OCI-LY7 (cell line): ENCODE results near the gene EIF4G2. TPM values are rescaled to one million over a fixed set of nuclear protein-coding genes. Genes with fewer than 3 reads are reported as not detected.

Experiments used
- BruUV-seq: library from RNA; stranded (reverse); fragments of 400-500 nt; replicated peaks from 2 replicates; lab custom pipeline; 2021; lab: Mats Ljungman, UMichigan
- CTCF ChIA-PET: fragments of 300-600 bp; sonication (Branson Sonifier 250); formaldehyde crosslinking; loops from one replicate; lab custom pipeline; 2022; ENCODE audit warnings: antibody characterized with exemption; ENCODE audit not compliant: unreplicated experiment; lab: Charles Lee
- POLR2A ChIA-PET: fragments of 300-600 bp; sonication (Branson Sonifier 250); formaldehyde crosslinking; loops from one replicate; lab custom pipeline; 2022; ENCODE audit warnings: antibody characterized with exemption; lab: Charles Lee
- DNase-seq: peaks from one replicate; pipeline ENCODE4 v3.0.0-alpha.2; 2015; ENCODE audit warnings: low spot score
- H2AFZ ChIP-seq: fragments of 200-600 bp; sonication (generic), shearing (Covaris generic); 2 replicates; pipeline ENCODE4 v1.6.1; 2014; ENCODE audit warnings: mild to moderate bottlenecking, antibody characterized with exemption, low read length, moderate library complexity
- H3K27ac ChIP-seq: fragments of 200-600 bp; sonication (generic); 2 replicates; pipeline ENCODE4 v1.5.1; 2014; ENCODE audit warnings: mixed run types, low read depth, mild to moderate bottlenecking, moderate library complexity, low read length, inconsistent platforms; ENCODE audit not compliant: poor library complexity, severe bottlenecking
- H3K36me3 ChIP-seq: fragments of 200-600 bp; sonication (generic); 2 replicates; pipeline ENCODE4 v1.6.1; 2014; ENCODE audit warnings: mild to moderate bottlenecking, antibody characterized with exemption, low read length, moderate library complexity, mixed read lengths; ENCODE audit not compliant: insufficient read depth
- H3K4me1 ChIP-seq: fragments of 200-600 bp; sonication (generic); 2 replicates; pipeline ENCODE4 v1.5.1; 2014; ENCODE audit warnings: mild to moderate bottlenecking, low read length; ENCODE audit not compliant: insufficient read depth, poor library complexity, severe bottlenecking
- H3K4me2 ChIP-seq: fragments of 200-600 bp; sonication (generic); 2 replicates; pipeline ENCODE4 v1.6.1; 2014; ENCODE audit warnings: mild to moderate bottlenecking, low read length
- H3K4me3 ChIP-seq: fragments of 200-600 bp; sonication (generic); 2 replicates; pipeline ENCODE4 v1.5.1; 2014; ENCODE audit warnings: mild to moderate bottlenecking, low read depth, low read length; ENCODE audit not compliant: poor library complexity, severe bottlenecking
- H3K79me2 ChIP-seq: fragments of 200-600 bp; sonication (generic); 2 replicates; pipeline ENCODE4 v1.6.1; 2016; ENCODE audit warnings: low read depth, mild to moderate bottlenecking, low read length, moderate library complexity, mixed read lengths; ENCODE audit not compliant: insufficient read depth
- H3K9me2 ChIP-seq: fragments of 200-600 bp; sonication (generic); 2 replicates; pipeline ENCODE4 v1.6.1; 2016; ENCODE audit warnings: mild to moderate bottlenecking, low read length, mixed read lengths; ENCODE audit not compliant: insufficient read depth
- H3K9me3 ChIP-seq: fragments of 200-600 bp; sonication (generic); 2 replicates; pipeline ENCODE4 v1.6.1; 2014; ENCODE audit warnings: mild to moderate bottlenecking, mixed run types, low read length, mixed read lengths
- H4K20me1 ChIP-seq: fragments of 200-600 bp; sonication (generic); 2 replicates; pipeline ENCODE4 v1.6.1; 2014; ENCODE audit warnings: mild to moderate bottlenecking, antibody characterized with exemption, low read length, moderate library complexity, mixed read lengths; ENCODE audit not compliant: insufficient read depth
- EZH2phosphoT487 ChIP-seq: fragments of 200-600 bp; sonication (generic); IDR thresholded peaks from 2 replicates; pipeline ENCODE4 v1.6.1; 2018; ENCODE audit warnings: low read depth, borderline replicate concordance, mild to moderate bottlenecking, mixed run types, antibody characterized with exemption, low read length, moderate library complexity, mixed read lengths
- intact Hi-C: fragments of 100-400 bp; cut with micrococcal nuclease; formaldehyde crosslinking; loops from one replicate; pipeline ENCODE4 v1.10.0; 2022; ENCODE audit not compliant: unreplicated experiment
- total RNA-seq, 2 experiments: library from RNA; depleted of rRNA in 1 of 2; stranded (reverse); fragments of >200 nt in 1 of 2; shearing (Covaris generic) in 1 of 2; gene quantifications; 2 replicates each; pipeline ENCODE4 v1.2.3, GENCODE V29; 2014 to 2022
- TF ChIP-seq, protein P1 (sequence below): fragments of 200-600 bp; sonication (generic); conservative IDR thresholded peaks from 2 replicates; pipeline ENCODE4 v1.5.1; 2014; ENCODE audit warnings: mild to moderate bottlenecking, antibody characterized with exemption, low read length, moderate library complexity, mixed read lengths

The EIF4G2 gene
- total RNA-seq, 2 experiments from 2014 or later, result 317 to 502 TPM

- H4K20me1 ChIP-seq, result no peaks in the 10 kb centered on the region
- no peaks in the 10 kb centered on the region for H3K9me3 ChIP-seq
- H2AFZ ChIP-seq, result no peak overlapping the region
- no peak overlapping the region for H3K4me3 ChIP-seq
- H3K4me2 ChIP-seq, result no peak overlapping the region
- CTCF ChIA-PET, result no interaction called here
- peaks cover 4% of the 10 kb centered on the region; the same call in 1 of the 2 replicates for H3K79me2 ChIP-seq
- no peak for DNase-seq
- intact Hi-C loops, result no loop called here
- H3K9me2 ChIP-seq, result no peaks in the 10 kb centered on the region
- no peak overlapping the region for H3K27ac ChIP-seq
- POLR2A ChIA-PET, result interaction anchor here (1.2 kb wide), 1 partner anchor 43 kb away, joined by 3 read pairs; no protein-coding TSS in a partner anchor
- no TSS peak for BruUV-seq
- H3K4me1 ChIP-seq, result no peaks in the 10 kb centered on the region
- H3K36me3 ChIP-seq, result peaks cover 14% of the 10 kb centered on the region
- TF ChIP-seq, protein P1, sequence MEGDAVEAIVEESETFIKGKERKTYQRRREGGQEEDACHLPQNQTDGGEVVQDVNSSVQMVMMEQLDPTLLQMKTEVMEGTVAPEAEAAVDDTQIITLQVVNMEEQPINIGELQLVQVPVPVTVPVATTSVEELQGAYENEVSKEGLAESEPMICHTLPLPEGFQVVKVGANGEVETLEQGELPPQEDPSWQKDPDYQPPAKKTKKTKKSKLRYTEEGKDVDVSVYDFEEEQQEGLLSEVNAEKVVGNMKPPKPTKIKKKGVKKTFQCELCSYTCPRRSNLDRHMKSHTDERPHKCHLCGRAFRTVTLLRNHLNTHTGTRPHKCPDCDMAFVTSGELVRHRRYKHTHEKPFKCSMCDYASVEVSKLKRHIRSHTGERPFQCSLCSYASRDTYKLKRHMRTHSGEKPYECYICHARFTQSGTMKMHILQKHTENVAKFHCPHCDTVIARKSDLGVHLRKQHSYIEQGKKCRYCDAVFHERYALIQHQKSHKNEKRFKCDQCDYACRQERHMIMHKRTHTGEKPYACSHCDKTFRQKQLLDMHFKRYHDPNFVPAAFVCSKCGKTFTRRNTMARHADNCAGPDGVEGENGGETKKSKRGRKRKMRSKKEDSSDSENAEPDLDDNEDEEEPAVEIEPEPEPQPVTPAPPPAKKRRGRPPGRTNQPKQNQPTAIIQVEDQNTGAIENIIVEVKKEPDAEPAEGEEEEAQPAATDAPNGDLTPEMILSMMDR, result no peak
- TF ChIP-seq EZH2phosphoT487, result no peak
These were observed 37.9 kb upstream of the EIF4G2 start for GRCh38 chr11:10846660-10847059.

GRCh38 chr11:10845589-10845988 lies 36.9 kb upstream of the EIF4G2 start:
- H2AFZ ChIP-seq, result no peak overlapping the region
- no peaks in the 10 kb centered on the region for H3K9me2 ChIP-seq
- no peak overlapping the region for H3K27ac ChIP-seq
- POLR2A ChIA-PET, result interaction anchor here (0.8 to 1.5 kb wide), 3 partner anchors 9 to 36 kb away, joined by 3 to 5 read pairs (median 4); partner anchors contain the start of gene ZBED5
- H3K4me1 ChIP-seq, result peaks cover 5% of the 10 kb centered on the region
- TF ChIP-seq, protein P1, result no peak
- no peak for TF ChIP-seq EZH2phosphoT487
- no TSS peak for BruUV-seq
- no peak for DNase-seq
- no peaks in the 10 kb centered on the region for H3K9me3 ChIP-seq
- no peak overlapping the region for H3K4me2 ChIP-seq
- H3K79me2 ChIP-seq, result no peaks in the 10 kb centered on the region
- CTCF ChIA-PET, result no interaction called here
- H3K36me3 ChIP-seq, result peaks cover 7% of the 10 kb centered on the region
- no peak overlapping the region for H3K4me3 ChIP-seq
- intact Hi-C loops, result no loop called here
- H4K20me1 ChIP-seq, result no peaks in the 10 kb centered on the region

DNA sequence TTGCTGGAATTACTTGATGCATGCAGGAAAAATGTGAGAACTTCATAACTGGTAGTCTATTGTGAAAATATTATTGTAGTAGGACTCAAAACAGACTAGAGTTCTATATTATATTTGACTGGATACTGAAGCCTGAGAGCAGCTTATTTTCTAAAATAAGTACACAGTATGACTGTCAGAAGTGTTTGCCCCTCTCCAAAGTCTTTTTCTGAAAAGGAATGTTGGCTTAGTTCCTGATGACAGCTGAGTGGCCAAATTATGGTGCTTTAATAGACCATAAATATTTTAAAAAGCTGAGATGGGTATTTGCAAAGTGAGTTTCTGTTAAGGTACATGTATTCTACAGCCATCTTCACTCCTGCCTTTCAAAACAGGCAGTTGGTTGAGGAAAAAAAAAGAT lies 36.1 kb upstream of the EIF4G2 start:
- H3K9me3 ChIP-seq, result no peaks in the 10 kb centered on the region
- BruUV-seq, result no TSS peak
- ChIA-PET POLR2A (interaction anchor here (1.5 kb wide), 1 partner anchor 13 kb away, joined by 4 read pairs; the partner anchor contains the start of gene ZBED5), CTCF (no interaction called here)
- H3K27ac ChIP-seq, result no peak overlapping the region
- no peak overlapping the region for H2AFZ ChIP-seq
- H3K9me2 ChIP-seq, result no peaks in the 10 kb centered on the region
- H3K4me1 ChIP-seq, result peaks cover 5% of the 10 kb centered on the region
- H4K20me1 ChIP-seq, result no peaks in the 10 kb centered on the region
- TF ChIP-seq EZH2phosphoT487, result no peak
- TF ChIP-seq, protein P1, result no peak
- intact Hi-C loops, result no loop called here
- H3K4me3 ChIP-seq, result no peak overlapping the region
- no peak for DNase-seq
- H3K4me2 ChIP-seq, result no peak overlapping the region
- peaks cover 5% of the 10 kb centered on the region for H3K36me3 ChIP-seq
- no peaks in the 10 kb centered on the region for H3K79me2 ChIP-seq
